ENCODE data around the gene TNNT1.

Gene TNNT1

GRCh38 chr19:55175117-55175867 lies 26.3 kb upstream of the TNNT1 start:
- Histone ChIP-seq H3K4me3 (ENCODE audit: low read length, poor library complexity, severe bottlenecking) (no peak overlapping the region), H3K4me2 (ENCODE audit: low read depth, low read length, poor library complexity, severe bottlenecking) (no peak overlapping the region), H3K27me3 (ENCODE audit: insufficient read depth, low read length, poor library complexity, severe bottlenecking) (no peaks in the 10 kb centered on the region), H3K9me2 (replicated peaks; ENCODE audit: low read depth, low read length) (no peaks in the 10 kb centered on the region), H2AFZ (ENCODE audit: low read length) (no peak overlapping the region), H3K9ac (ENCODE audit: low read depth, low read length, poor library complexity, severe bottlenecking) (no peak overlapping the region), H3K4me1 (ENCODE audit: insufficient read depth, low read length, poor library complexity, severe bottlenecking) (peaks cover 7% of the 10 kb centered on the region), H4K20me1 (ENCODE audit: insufficient read depth, low read length, poor library complexity, severe bottlenecking) (no peaks in the 10 kb centered on the region), H3F3A (ENCODE audit: low read depth) (no peaks in the 10 kb centered on the region), H3K36me3 (ENCODE audit: insufficient read depth, low read length) (no peaks in the 10 kb centered on the region), H3K79me2 (ENCODE audit: insufficient read depth, low read length) (no peaks in the 10 kb centered on the region), H3K9me3 (ENCODE audit: insufficient read depth, low read depth, low read length) (no peaks in the 10 kb centered on the region)
- TF ChIP-seq CTCF (conservative IDR thresholded peaks at IDR 0.05; ENCODE audit: low read length) (no peak), EZH2phosphoT487 (IDR thresholded peaks at IDR 0.05; ENCODE audit: borderline replicate concordance) (no peak)

- Histone ChIP-seq H3F3A (ENCODE audit: low read depth) (no peaks in the 10 kb centered on the region), H3K4me2 (ENCODE audit: low read depth, low read length, poor library complexity, severe bottlenecking) (no peak overlapping the region), H4K20me1 (ENCODE audit: insufficient read depth, low read length, poor library complexity, severe bottlenecking) (no peaks in the 10 kb centered on the region), H3K9me2 (replicated peaks; ENCODE audit: low read depth, low read length) (no peaks in the 10 kb centered on the region), H3K27me3 (ENCODE audit: insufficient read depth, low read length, poor library complexity, severe bottlenecking) (no peaks in the 10 kb centered on the region), H3K4me3 (ENCODE audit: low read length, poor library complexity, severe bottlenecking) (no peak overlapping the region), H2AFZ (ENCODE audit: low read length) (no peak overlapping the region), H3K36me3 (ENCODE audit: insufficient read depth, low read length) (no peaks in the 10 kb centered on the region), H3K79me2 (ENCODE audit: insufficient read depth, low read length) (no peaks in the 10 kb centered on the region), H3K9ac (ENCODE audit: low read depth, low read length, poor library complexity, severe bottlenecking) (no peak overlapping the region), H3K9me3 (ENCODE audit: insufficient read depth, low read depth, low read length) (no peaks in the 10 kb centered on the region), H3K4me1 (ENCODE audit: insufficient read depth, low read length, poor library complexity, severe bottlenecking) (peaks cover 4% of the 10 kb centered on the region)
- no peak for TF ChIP-seq CTCF (conservative IDR thresholded peaks at IDR 0.05; ENCODE audit: low read length)
- TF ChIP-seq EZH2phosphoT487 (IDR thresholded peaks at IDR 0.05; ENCODE audit: borderline replicate concordance) = no peak
Measured at GRCh38 chr19:55174425-55175116, 25.6 kb upstream of the TNNT1 start.

GRCh38 chr19:55173714-55174409 lies 24.9 kb upstream of the TNNT1 start:
- no peaks in the 10 kb centered on the region for H3F3A ChIP-seq (ENCODE audit: low read depth)
- H3K36me3 ChIP-seq (ENCODE audit: insufficient read depth, low read length) = no peaks in the 10 kb centered on the region
- TF ChIP-seq CTCF (conservative IDR thresholded peaks at IDR 0.05; ENCODE audit: low read length) (no peak), EZH2phosphoT487 (IDR thresholded peaks at IDR 0.05; ENCODE audit: borderline replicate concordance) (no peak)
- H4K20me1 ChIP-seq (ENCODE audit: insufficient read depth, low read length, poor library complexity, severe bottlenecking) = no peaks in the 10 kb centered on the region
- no peak overlapping the region for H3K4me2 ChIP-seq (ENCODE audit: low read depth, low read length, poor library complexity, severe bottlenecking)
- no peaks in the 10 kb centered on the region for H3K9me2 ChIP-seq (replicated peaks; ENCODE audit: low read depth, low read length)
- no peak overlapping the region for H3K4me3 ChIP-seq (ENCODE audit: low read length, poor library complexity, severe bottlenecking)
- no peak overlapping the region for H2AFZ ChIP-seq (ENCODE audit: low read length)
- H3K27me3 ChIP-seq (ENCODE audit: insufficient read depth, low read length, poor library complexity, severe bottlenecking) = no peaks in the 10 kb centered on the region
- H3K4me1 ChIP-seq (ENCODE audit: insufficient read depth, low read length, poor library complexity, severe bottlenecking) = no peaks in the 10 kb centered on the region
- H3K79me2 ChIP-seq (ENCODE audit: insufficient read depth, low read length) = no peaks in the 10 kb centered on the region
- no peak overlapping the region for H3K9ac ChIP-seq (ENCODE audit: low read depth, low read length, poor library complexity, severe bottlenecking)
- H3K9me3 ChIP-seq (ENCODE audit: insufficient read depth, low read depth, low read length) = no peaks in the 10 kb centered on the region

Data from Loucy (cell line).